Heart right ventricle (tissue), 16 donors: ENCODE data around the gene RAB34. TPM values are rescaled to one million over a fixed set of nuclear protein-coding genes. Genes with fewer than 3 reads are reported as not detected.

Experiments
- ATAC-seq, 8 donors: fragments of 200-7000 bp; cut with Tn5 transposase; one replicate each; pipeline ENCODE4 v1.9.1; 2020; ENCODE audit warnings: mild to moderate bottlenecking in 8 of 8, moderate library complexity in 8 of 8, moderate number of reproducible peaks in 1 of 8
- DNase-seq, 2 donors: peaks; one replicate each; pipeline ENCODE4 v3.0.0-alpha.2; 2020
- H3K27ac ChIP-seq, 10 donors: fragments of 200-600 bp; sonication (generic) in 2 of 10; one replicate each; pipeline versions ENCODE4 v1.5.0 to v1.8.0; 2020 to 2022; ENCODE audit warnings: mild to moderate bottlenecking in 3 of 10
- H3K27me3 ChIP-seq, 7 donors: fragments of 200-600 bp; one replicate each; pipeline ENCODE4 v1.8.0; 2021 to 2022; ENCODE audit warnings: mild to moderate bottlenecking in 2 of 7
- H3K36me3 ChIP-seq, 9 donors: fragments of 200-600 bp; sonication (generic) in 1 of 9; one replicate each; pipeline versions ENCODE4 v1.5.0 to v1.8.0; 2020 to 2022; ENCODE audit warnings: mild to moderate bottlenecking in 2 of 9
- H3K4me1 ChIP-seq, 9 donors: fragments of 200-600 bp; sonication (generic) in 1 of 9; one replicate each; pipeline versions ENCODE4 v1.5.0 to v1.8.0; 2020 to 2022; ENCODE audit warnings: mild to moderate bottlenecking in 4 of 9
- H3K4me3 ChIP-seq, 10 donors: fragments of 200-600 bp; sonication (generic) in 2 of 10; one replicate each; pipeline versions ENCODE4 v1.5.0 to v1.8.0; 2020 to 2022; ENCODE audit warnings: mild to moderate bottlenecking in 7 of 10, moderate library complexity in 2 of 10
- H3K9me3 ChIP-seq, 11 donors: fragments of 200-600 bp in 10 of 11; sonication (generic) in 2 of 11; one replicate each; pipeline versions ENCODE4 v1.5.0 to v1.8.0; 2013 to 2022; ENCODE audit warnings: mild to moderate bottlenecking in 2 of 11, control low read depth in 1 of 11, moderate library complexity in 1 of 11
- WGBS, 2 donors: extraction: QIAGEN DNeasy Blood & Tissue Kit; methylation state at CpG; one replicate each; pipeline ENCODE4 v1.1.7; 2013; ENCODE audit warnings: inconsistent platforms in 1 of 2; 5-methylcytosine and 5-hydroxymethylcytosine counted together
- intact Hi-C, 10 donors: fragments of 100-400 bp; cut with DNase I; formaldehyde crosslinking; loops; one replicate each; pipeline versions ENCODE4 v1.11.1 to v1.14.2; 2022
- polyA plus RNA-seq, 2 donors: library from polyadenylated mRNA; stranded (reverse); fragments of 200-250 nt; gene quantifications; one replicate each; pipeline ENCODE4 v1.2.3, GENCODE V29; 2013
- total RNA-seq, 10 donors: library from RNA; stranded (reverse); fragmentation: NEBNext Ultra II Directional in 3 of 10; extraction: Animal tissue kit (Norgen Biotek cat#: 25700) in 3 of 10; gene quantifications; one replicate each; pipeline versions ENCODE4 v1.2.1 to v1.2.4, GENCODE V29; 2021 to 2023
- TF ChIP-seq, protein P1 (sequence below), 9 donors: fragments of 200-600 bp; sonication (generic) in 2 of 9; IDR thresholded peaks; one replicate each; pipeline versions ENCODE4 v1.5.0 to v1.8.0; 2021 to 2022; ENCODE audit warnings: antibody characterized with exemption in 9 of 9, mild to moderate bottlenecking in 5 of 9, moderate library complexity in 1 of 9
- donor health status: Arrhythmogenic right ventricular cardiomyopathy.
- donor health status: ischemic (EF 13 %, LVEDD 7.1; RV severe dilation, severe dysfunction).
- donor health status: healthy with polysubstance abuse.
- donor health status: DM: no; HTN: yes; CAD: no.
- donor health status: DM: no; HTN: no; CAD: no.
- donor health status: ischemic (EF 25% LVEDD 6.9; RV normal size, moderate dysfunction).
- donor health status: ischemic (EF 25% LVEDD 5.7; RV mildly dilated, moderate dysfunction).
- donor health status: healthy.
- donor health status: DM: yes; HTN: yes; CAD: no.
- donor health status: Ischemic cardiomyopathy.
- donor health status: ischemic (EF 35%, LVEDD 5.7; RV mildly dilated, moderate dysfunction).
- donor health status: nonischemic (EF 11% LVEDD 7.7; RV severe dilation, severe dysfunction).
- donor health status: DM: yes; HTN: yes; CAD: no.
- donor health status: PGD.
- donor health status: ischemic (EF 29% LVEDD 5.4; RV normal size, mild dysfunction).
- donor health status: nonischemic (EF 23%, LVEDD 6.1; RV moderate dilation, normal function).

RAB34 gene
- total and polyA plus RNA-seq, 12 donors = 7.0 to 37.3 (median 11.8) TPM

DNA sequence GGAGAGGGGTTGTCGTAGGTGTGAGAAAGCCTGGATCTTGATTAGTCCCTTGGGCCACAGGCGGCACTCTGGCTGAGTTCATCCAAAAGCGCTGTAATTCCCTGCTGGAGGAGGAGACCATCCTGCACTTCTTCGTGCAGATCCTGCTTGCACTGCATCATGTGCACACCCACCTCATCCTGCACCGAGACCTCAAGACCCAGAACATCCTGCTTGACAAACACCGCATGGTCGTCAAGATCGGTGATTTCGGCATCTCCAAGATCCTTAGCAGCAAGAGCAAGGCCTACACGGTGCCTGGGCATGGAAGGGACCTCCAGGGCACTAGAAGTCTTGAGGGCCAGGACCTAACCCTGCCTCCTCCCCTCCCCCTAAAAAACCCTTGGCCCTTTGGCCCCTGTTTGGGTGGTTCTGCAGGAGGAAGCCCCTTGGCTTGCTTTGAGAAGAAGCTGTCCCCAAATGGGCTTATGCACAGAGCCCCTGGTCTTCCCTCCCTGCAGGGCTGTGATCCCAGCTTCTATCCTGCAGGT, 17.1 kb upstream of the RAB34 start:
- no peaks in the 10 kb centered on the region for H3K27me3 ChIP-seq
- no peak overlapping the region for H3K4me3 ChIP-seq
- ATAC-seq = peak in 1 of 8 donors; percentile 8
- no peaks in the 10 kb centered on the region for H3K36me3 ChIP-seq
- H3K9me3 ChIP-seq = no peaks in the 10 kb centered on the region
- 85 to 87% methylated on average over 10 of the region's 10 CpGs for WGBS, 2 donors
- H3K4me1 ChIP-seq = peaks cover 0 to under 1% (median 0%) of the 10 kb centered on the region in 9 donors
- no peak for DNase-seq
- TF ChIP-seq, protein P1, sequence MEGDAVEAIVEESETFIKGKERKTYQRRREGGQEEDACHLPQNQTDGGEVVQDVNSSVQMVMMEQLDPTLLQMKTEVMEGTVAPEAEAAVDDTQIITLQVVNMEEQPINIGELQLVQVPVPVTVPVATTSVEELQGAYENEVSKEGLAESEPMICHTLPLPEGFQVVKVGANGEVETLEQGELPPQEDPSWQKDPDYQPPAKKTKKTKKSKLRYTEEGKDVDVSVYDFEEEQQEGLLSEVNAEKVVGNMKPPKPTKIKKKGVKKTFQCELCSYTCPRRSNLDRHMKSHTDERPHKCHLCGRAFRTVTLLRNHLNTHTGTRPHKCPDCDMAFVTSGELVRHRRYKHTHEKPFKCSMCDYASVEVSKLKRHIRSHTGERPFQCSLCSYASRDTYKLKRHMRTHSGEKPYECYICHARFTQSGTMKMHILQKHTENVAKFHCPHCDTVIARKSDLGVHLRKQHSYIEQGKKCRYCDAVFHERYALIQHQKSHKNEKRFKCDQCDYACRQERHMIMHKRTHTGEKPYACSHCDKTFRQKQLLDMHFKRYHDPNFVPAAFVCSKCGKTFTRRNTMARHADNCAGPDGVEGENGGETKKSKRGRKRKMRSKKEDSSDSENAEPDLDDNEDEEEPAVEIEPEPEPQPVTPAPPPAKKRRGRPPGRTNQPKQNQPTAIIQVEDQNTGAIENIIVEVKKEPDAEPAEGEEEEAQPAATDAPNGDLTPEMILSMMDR (IDR thresholded peaks at IDR 0.05) = no peak
- intact Hi-C loops = no loop called here
- H3K27ac ChIP-seq = no peak overlapping the region

DNA sequence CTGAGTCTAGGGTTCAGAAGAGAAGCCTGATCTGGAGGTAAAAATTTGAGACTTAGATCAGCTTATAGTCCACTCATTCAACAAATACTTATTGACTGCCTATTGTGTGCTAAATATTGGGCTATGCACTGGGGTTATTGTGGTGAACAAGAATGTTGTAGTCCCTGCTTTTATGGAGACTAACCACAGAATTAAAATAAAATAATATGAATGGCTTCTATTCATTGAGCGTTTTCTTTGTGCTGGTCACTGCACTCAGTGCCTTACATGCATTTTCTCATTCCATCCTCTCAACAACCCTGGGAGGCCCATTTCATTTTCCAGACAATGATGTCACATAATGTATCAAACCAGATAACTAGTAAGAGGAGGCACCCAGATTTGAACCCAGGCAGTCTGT, 15.7 kb upstream of the RAB34 start:
- TF ChIP-seq, protein P1 (IDR thresholded peaks at IDR 0.05) = no peak
- ATAC-seq = no peak
- no peak overlapping the region for H3K27ac ChIP-seq
- no peaks in the 10 kb centered on the region for H3K36me3 ChIP-seq
- H3K4me3 ChIP-seq = no peak overlapping the region
- DNase-seq = no peak
- intact Hi-C loops = no loop called here
- WGBS, 2 donors = 94 to 96% methylated on average over 1 of the region's 1 CpG
- H3K27me3 ChIP-seq = no peaks in the 10 kb centered on the region
- no peaks in the 10 kb centered on the region for H3K9me3 ChIP-seq
- peaks cover 0 to 10% (median 0%) of the 10 kb centered on the region in 9 donors for H3K4me1 ChIP-seq

DNA sequence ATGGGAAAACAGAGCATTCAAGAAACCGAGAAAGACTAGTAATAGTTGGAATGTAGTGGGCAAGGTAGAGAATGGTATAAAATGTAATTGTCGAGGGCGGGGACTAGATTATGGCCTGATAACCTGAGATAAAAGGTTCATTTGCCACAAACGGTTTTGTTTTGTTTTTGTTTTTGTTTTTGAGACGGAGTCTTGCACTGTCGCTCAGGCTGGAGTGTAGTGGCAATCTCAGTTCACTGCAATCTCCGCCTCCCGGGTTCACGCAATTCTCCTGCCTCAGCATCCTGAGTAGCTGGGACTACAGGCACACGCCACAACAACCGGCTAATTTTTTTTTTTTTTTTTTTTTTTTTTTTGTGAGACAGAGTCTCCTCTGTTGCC, 12.3 kb upstream of the RAB34 start:
- no peaks in the 10 kb centered on the region for H3K27me3 ChIP-seq
- no peak for ATAC-seq
- no peaks in the 10 kb centered on the region for H3K9me3 ChIP-seq
- peaks cover 0 to 4% (median 0%) of the 10 kb centered on the region in 9 donors for H3K36me3 ChIP-seq
- H3K4me3 ChIP-seq = no peak overlapping the region
- peaks cover 10 to 38% (median 25%) of the 10 kb centered on the region in 9 donors for H3K4me1 ChIP-seq
- WGBS, 2 donors = 88 to 92% methylated on average over 11 of the region's 11 CpGs
- TF ChIP-seq, protein P1 (IDR thresholded peaks at IDR 0.05) = no peak
- intact Hi-C loops = loop anchor here in 6 of 10 donors (2.0 to 10.0 kb wide), 8 partner anchors 15 to 385 kb away; partner anchors contain the start of genes PHF12 (in 4 of the 6), TRAF4 (in 2 of the 6) and DHRS13 (in 1 of the 6)
- H3K27ac ChIP-seq = no peak overlapping the region
- no peak for DNase-seq

DNA sequence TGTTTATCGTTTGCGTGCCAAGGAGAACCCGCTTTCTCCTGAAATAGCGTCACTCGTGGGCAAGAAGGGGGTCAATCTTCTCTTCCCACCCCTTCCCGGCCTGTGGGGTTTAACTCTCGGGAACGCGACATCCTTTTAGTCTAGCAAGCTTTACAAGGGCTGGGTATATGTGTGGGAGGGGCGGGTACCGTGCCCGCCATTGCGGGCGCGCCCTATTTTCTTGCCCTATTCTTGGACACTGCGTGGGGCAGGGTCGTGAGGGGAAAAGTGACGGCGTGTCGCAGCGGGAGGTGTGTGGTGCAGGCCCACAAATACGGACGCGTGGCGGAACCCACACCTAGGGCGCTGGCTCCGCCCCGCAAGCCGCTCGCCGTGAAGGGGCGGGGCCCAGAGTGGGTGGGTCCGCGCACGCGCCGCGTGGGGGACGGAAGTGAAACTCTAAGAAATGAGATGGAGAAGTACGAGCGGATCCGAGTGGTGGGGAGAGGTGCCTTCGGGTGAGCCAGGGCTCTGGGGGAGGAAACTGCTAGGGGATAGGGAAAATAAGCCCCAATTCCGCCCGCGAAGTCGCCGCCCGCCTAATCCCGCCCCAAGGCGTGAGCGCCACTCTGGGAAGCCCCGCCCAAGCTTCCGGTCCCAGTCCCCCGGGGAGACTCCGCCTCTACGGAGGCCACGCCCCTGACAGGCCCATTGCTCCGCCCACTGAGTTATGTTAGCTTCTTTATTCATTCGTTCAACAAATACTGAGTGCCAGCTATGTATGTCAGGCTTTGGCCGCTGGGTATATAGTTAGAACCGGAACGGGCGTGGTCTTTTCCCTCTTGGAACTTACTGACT, 10.9 kb upstream of the RAB34 start, which contains the start of gene NEK8:
TSS of gene NEK8 (plus strand) at position 425 of the 837 bp plus-strand sequence. CDS start at position 451, 26 bp downstream.
- Histone ChIP-seq H3K4me3 (peak within 1 kb of the TSS; percentile 50 to 89 (median 78)), H3K4me1 (peaks cover 10 to 51% (median 25%) of the 10 kb centered on the region in 9 donors), H3K9me3 (no peaks in the 10 kb centered on the region), H3K27me3 (no peaks in the 10 kb centered on the region), H3K36me3 (peaks cover 0 to 18% (median 13%) of the 10 kb centered on the region in 9 donors), H3K27ac (peak within 1 kb of the TSS; percentile 66 to 98 (median 92))
- ATAC-seq (peak; percentile 78 to 88 (median 86)), DNase-seq (peak; percentile 96)
- TF ChIP-seq, protein P1 (IDR thresholded peaks at IDR 0.05) = no peak
- intact Hi-C loops = loop anchor here in 6 of 10 donors (2.0 to 10.0 kb wide), 8 partner anchors 16 to 386 kb away; partner anchors contain the start of genes PHF12 (in 4 of the 6), TRAF4 (in 2 of the 6) and DHRS13 (in 1 of the 6)
- 0% methylated on average over 64 of the region's 64 CpGs for WGBS, 2 donors
